ENCODE data around the gene TAF7L. TPM values are rescaled to one million over a fixed set of nuclear protein-coding genes. Genes with fewer than 3 reads are reported as not detected.

Gene TAF7L
- total RNA-seq, 1 experiment from 2014 or later: 0.22 TPM

- Histone ChIP-seq H4K20me1 (ENCODE audit: insufficient read depth) (no peaks in the 10 kb centered on the region), H3K4me1 (ENCODE audit: control insufficient read depth in 1 of 2, insufficient read depth in 2 of 2, low read length in 2 of 2) (no peaks in the 10 kb centered on the region), H3K4me2 (ENCODE audit: low read length) (no peak overlapping the region), H3K36me3 (ENCODE audit: control insufficient read depth in 1 of 2, insufficient read depth in 2 of 2, low read length in 2 of 2) (no peaks in the 10 kb centered on the region), H3K27me3 (ENCODE audit: insufficient read depth, low read length) (no peaks in the 10 kb centered on the region), H3K9me2 (ENCODE audit: insufficient read depth) (no peaks in the 10 kb centered on the region), H3K4me3 (replicated peaks in 1 of 2; ENCODE audit: low read depth in 1 of 2, low read length in 2 of 2) (no peak overlapping the region), H3K9ac (ENCODE audit: low read length) (no peak overlapping the region), H3K9me3 (ENCODE audit: control insufficient read depth in 1 of 2, insufficient read depth in 1 of 2, low read depth in 1 of 2, low read length in 2 of 2) (no peaks in the 10 kb centered on the region), H3K79me2 (ENCODE audit: insufficient read depth, low read length) (no peaks in the 10 kb centered on the region), H2AFZ (ENCODE audit: low read depth, low read length, poor library complexity, severe bottlenecking) (no peak overlapping the region), H3K27ac (ENCODE audit: low read depth, low read length) (no peak overlapping the region)
- intact Hi-C loops (cut with micrococcal nuclease): no loop called here
- TF ChIP-seq SP1 (IDR thresholded peaks at IDR 0.05; ENCODE audit: low read depth) (no peak), TCF7L2 (IDR thresholded peaks at IDR 0.05; ENCODE audit: borderline replicate concordance, extremely low read depth, insufficient read depth, insufficient read length) (no peak), REST (IDR thresholded peaks at IDR 0.05; ENCODE audit: low read depth) (no peak), YY1 (IDR thresholded peaks at IDR 0.05; ENCODE audit: extremely low read depth, insufficient replicate concordance, low read depth, low read length) (no peak), JUND (IDR thresholded peaks at IDR 0.05) (no peak), SRF (IDR thresholded peaks at IDR 0.05; ENCODE audit: low read depth) (no peak), ELF1 (IDR thresholded peaks at IDR 0.05; ENCODE audit: borderline replicate concordance, low read depth) (no peak)
- ChIA-PET CTCF (no interaction called here), POLR2A (no interaction called here), RAD21 (ENCODE audit: low non-redundant PET in 1 of 2, low total read pairs in 2 of 2, uncharacterized antibody in 2 of 2, unreplicated experiment in 2 of 2) (no interaction called here)
- DNase-seq (ENCODE audit: low read depth, low spot score) (no peak), ATAC-seq (no peak)
- BruUV-seq (replicated peaks): no TSS peak
Measured at GRCh38 chrX:101265869-101266428, 25.2 kb downstream of the TAF7L start.
